ENCODE results near the gene OXER1.
A peak's percentile ranks its signal among the peaks of the same experiment; 100 is the strongest.

The OXER1 gene

DNA sequence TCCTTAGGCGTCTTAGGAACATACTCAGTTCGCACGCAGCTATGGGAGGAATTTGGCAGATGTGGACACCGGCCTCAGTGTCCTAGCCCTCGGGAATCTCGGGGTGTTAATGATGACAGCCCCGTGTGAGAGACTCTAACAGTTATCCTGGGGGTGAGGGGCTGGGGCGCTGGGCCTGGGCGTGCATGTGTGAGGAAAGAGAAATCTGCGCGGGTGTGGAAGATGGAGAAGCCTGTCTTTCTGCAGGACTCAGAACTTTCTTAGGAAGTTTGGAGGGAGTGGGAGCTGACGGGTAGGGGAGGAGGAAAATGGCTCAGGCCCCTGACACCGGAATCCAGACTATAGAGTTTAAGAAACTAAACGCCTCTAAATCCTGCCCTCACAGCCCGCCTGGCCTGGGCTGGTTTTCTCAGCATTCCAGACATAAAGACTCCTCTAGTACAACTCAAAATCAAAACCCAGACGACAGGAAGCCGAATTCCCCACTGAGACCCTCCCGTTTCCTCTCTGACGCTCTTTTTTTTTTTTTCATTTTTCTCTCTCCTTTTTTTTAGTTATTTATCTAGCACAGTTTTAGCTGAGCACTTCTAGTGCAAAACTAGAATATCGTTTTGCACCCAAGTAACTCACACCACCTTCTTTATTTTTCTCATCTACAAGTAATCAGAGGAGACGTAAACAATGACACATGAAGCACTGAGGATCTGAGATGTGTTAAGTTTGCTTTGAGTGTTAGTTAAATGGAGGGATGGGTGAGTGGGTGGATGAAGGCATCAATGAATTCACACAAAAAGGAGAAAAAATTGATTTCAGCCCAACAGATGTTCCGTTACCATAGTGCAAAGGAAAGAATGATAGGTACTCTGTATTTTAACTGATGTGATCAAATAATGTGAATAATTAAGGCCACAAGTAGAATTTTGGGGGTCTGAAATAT is 29.7 kb upstream of the OXER1 start:
- H4K12ac ChIP-seq (ENCODE audit: low read depth, low read length) = peak overlapping the region; percentile 67
- peak overlapping the region; percentile 83 for H4K91ac ChIP-seq (ENCODE audit: low read depth, low read length)
- peaks cover 19% of the 10 kb centered on the region for H3K79me1 ChIP-seq (ENCODE audit: low read length)
- H2AK5ac ChIP-seq (ENCODE audit: low read length) = peak overlapping the region; percentile 51
- no peaks in the 10 kb centered on the region for H3K27me3 ChIP-seq (ENCODE audit: insufficient read depth, low read length)
- peak overlapping the region; percentile 70 for H3K4me3 ChIP-seq (ENCODE audit: low read depth, low read length)
- H3K4me1 ChIP-seq (ENCODE audit: control insufficient read depth in 1 of 2, insufficient read depth in 2 of 2, low read length in 2 of 2) = peaks cover 6 to 15% of the 10 kb centered on the region in 2 experiments
- H2BK120ac ChIP-seq (ENCODE audit: insufficient read depth, low read length, poor library complexity) = peak overlapping the region; percentile 80
- H3K36me3 ChIP-seq (ENCODE audit: control insufficient read depth in 1 of 2, insufficient read depth in 2 of 2, low read length in 2 of 2) = peaks cover 0 to 6% of the 10 kb centered on the region in 2 experiments
- H3K18ac ChIP-seq (ENCODE audit: low read length) = peak overlapping the region; percentile 76
- peak overlapping the region; percentile 94 for H3K14ac ChIP-seq (ENCODE audit: low read length)
- H3K9ac ChIP-seq (ENCODE audit: low read length) = peak overlapping the region; percentile 90
- peak overlapping the region; percentile 99 for H3K27ac ChIP-seq (ENCODE audit: low read depth, low read length)
- peak overlapping the region; percentile 4 for H3K4ac ChIP-seq (ENCODE audit: low read depth, low read length)
- H2BK12ac ChIP-seq (ENCODE audit: low read length) = no peak overlapping the region
- no peak overlapping the region for H3K23ac ChIP-seq (ENCODE audit: low read length)
- H2BK5ac ChIP-seq (ENCODE audit: low read depth, low read length, poor library complexity) = peak overlapping the region; percentile 68
- H3K79me2 ChIP-seq (ENCODE audit: control insufficient read depth, insufficient read depth, low read length, poor library complexity) = no peaks in the 10 kb centered on the region
- peak overlapping the region; percentile 91 for H3K4me2 ChIP-seq (ENCODE audit: low read length)
- H3K9me3 ChIP-seq (ENCODE audit: insufficient read depth, low read depth, low read length) = no peaks in the 10 kb centered on the region
- H2AFZ ChIP-seq (ENCODE audit: insufficient read depth, low read length, poor library complexity) = peak overlapping the region; percentile 21
- peak overlapping the region; percentile 20 for H4K8ac ChIP-seq (ENCODE audit: low read depth, low read length)
- WGBS (ENCODE audit: extremely low coverage, insufficient coverage, insufficient read length) = no CpG with 5 or more reads among the region's 22 CpGs
- DNase-seq = no peak

DNA sequence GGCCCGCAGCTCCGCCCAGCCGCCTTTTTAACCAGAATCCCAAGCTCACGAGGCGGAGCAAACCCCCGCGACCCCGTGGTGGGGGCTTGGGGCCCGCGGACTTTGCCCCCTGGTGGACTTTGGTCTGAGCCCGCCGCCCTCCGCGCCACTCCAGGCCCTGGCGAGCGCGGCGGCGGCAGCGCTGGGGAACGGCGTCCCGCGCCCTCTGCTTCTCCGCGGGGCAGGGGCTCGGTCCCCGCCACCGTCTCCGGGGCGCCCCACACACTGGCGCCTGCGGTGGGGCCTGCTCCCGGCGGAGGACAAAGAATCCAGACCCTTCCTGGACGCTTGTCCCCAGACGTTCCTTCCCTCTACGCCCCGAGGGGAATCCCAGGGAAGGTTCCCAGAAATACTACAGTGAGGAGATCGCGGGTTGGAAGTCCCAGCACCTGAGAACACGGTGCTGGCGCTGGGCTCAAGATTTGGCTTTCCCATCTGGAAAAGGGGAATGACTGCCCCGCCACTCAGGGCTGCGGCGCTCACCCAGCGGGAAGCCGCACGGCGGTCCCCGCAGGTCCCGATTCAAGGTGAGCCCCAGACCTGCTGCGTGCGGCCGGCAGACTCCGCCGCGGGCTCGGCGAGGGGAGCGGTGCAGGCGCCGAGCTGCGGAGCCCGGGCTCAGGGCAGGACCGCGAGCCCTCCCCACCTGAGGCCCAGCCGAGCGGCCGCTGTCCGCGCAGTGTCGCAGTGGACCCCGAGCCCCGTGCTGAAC is 28.8 kb upstream of the OXER1 start, which contains the start of gene HAAO:
TSS of gene HAAO (minus strand) at position 1 of the 751 bp plus-strand sequence. CDS start 47 bp downstream, outside the sequence.
- H3K23ac ChIP-seq (ENCODE audit: low read length) = no peak within 1 kb of the TSS
- H4K12ac ChIP-seq (ENCODE audit: low read depth, low read length) = peak within 1 kb of the TSS; percentile 67
- peak within 1 kb of the TSS; percentile 80 for H2BK120ac ChIP-seq (ENCODE audit: insufficient read depth, low read length, poor library complexity)
- peak within 1 kb of the TSS; percentile 94 for H3K14ac ChIP-seq (ENCODE audit: low read length)
- WGBS (ENCODE audit: extremely low coverage, insufficient coverage, insufficient read length) = no CpG with 5 or more reads among the region's 75 CpGs
- peaks cover 3 to 6% of the 10 kb centered on the region in 2 experiments for H3K36me3 ChIP-seq (ENCODE audit: control insufficient read depth in 1 of 2, insufficient read depth in 2 of 2, low read length in 2 of 2)
- H3K18ac ChIP-seq (ENCODE audit: low read length) = peak within 1 kb of the TSS; percentile 76
- no peaks in the 10 kb centered on the region for H3K9me3 ChIP-seq (ENCODE audit: insufficient read depth, low read depth, low read length)
- peak within 1 kb of the TSS; percentile 21 for H2AFZ ChIP-seq (ENCODE audit: insufficient read depth, low read length, poor library complexity)
- no peaks in the 10 kb centered on the region for H3K79me2 ChIP-seq (ENCODE audit: control insufficient read depth, insufficient read depth, low read length, poor library complexity)
- H2BK5ac ChIP-seq (ENCODE audit: low read depth, low read length, poor library complexity) = peak within 1 kb of the TSS; percentile 68
- H3K4me3 ChIP-seq (ENCODE audit: low read depth, low read length) = peak within 1 kb of the TSS; percentile 70
- H3K9ac ChIP-seq (ENCODE audit: low read length) = peak within 1 kb of the TSS; percentile 90
- peak within 1 kb of the TSS; percentile 20 for H4K8ac ChIP-seq (ENCODE audit: low read depth, low read length)
- H3K4ac ChIP-seq (ENCODE audit: low read depth, low read length) = peak within 1 kb of the TSS; percentile 4
- peak within 1 kb of the TSS; percentile 34 for H2BK12ac ChIP-seq (ENCODE audit: low read length)
- peak within 1 kb of the TSS; percentile 83 for H4K91ac ChIP-seq (ENCODE audit: low read depth, low read length)
- peaks cover 19% of the 10 kb centered on the region for H3K79me1 ChIP-seq (ENCODE audit: low read length)
- peaks cover 6 to 15% of the 10 kb centered on the region in 2 experiments for H3K4me1 ChIP-seq (ENCODE audit: control insufficient read depth in 1 of 2, insufficient read depth in 2 of 2, low read length in 2 of 2)
- H2AK5ac ChIP-seq (ENCODE audit: low read length) = peak within 1 kb of the TSS; percentile 51
- no peaks in the 10 kb centered on the region for H3K27me3 ChIP-seq (ENCODE audit: insufficient read depth, low read length)
- peak in 1 of 2 donors; percentile 19 for DNase-seq
- peak within 1 kb of the TSS; percentile 91 for H3K4me2 ChIP-seq (ENCODE audit: low read length)
- H3K27ac ChIP-seq (ENCODE audit: low read depth, low read length) = peak within 1 kb of the TSS; percentile 99

DNA sequence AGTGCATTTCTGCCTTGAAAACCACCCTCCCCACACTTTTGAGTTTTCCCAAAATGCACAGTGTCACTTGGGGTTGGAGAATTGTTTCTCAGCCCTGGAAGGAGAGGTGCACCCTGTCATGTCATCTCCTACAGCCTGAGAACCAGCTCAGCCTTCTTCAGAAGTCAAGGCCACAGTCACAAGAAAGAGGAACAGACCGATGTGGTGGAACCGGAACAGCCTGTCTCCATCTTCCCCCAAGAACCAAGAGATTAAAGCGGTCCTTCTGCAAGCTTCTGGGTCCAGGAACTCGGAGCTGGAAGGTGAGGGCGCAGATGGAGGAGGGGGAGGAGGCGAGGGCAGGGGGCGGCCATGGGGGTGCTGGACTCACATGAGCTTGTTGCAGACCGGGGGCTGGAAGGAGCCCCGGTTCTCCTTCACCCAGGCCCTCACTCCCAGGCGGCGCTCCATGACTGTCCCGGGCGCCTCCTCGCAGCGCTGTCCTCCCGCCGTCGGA is 28.2 kb upstream of the OXER1 start:
- H2BK5ac ChIP-seq (ENCODE audit: low read depth, low read length, poor library complexity) = peak overlapping the region; percentile 68
- H3K18ac ChIP-seq (ENCODE audit: low read length) = peak overlapping the region; percentile 76
- no peak overlapping the region for H3K4ac ChIP-seq (ENCODE audit: low read depth, low read length)
- H2AFZ ChIP-seq (ENCODE audit: insufficient read depth, low read length, poor library complexity) = no peak overlapping the region
- peak overlapping the region; percentile 99 for H3K27ac ChIP-seq (ENCODE audit: low read depth, low read length)
- H2AK5ac ChIP-seq (ENCODE audit: low read length) = no peak overlapping the region
- H3K4me1 ChIP-seq (ENCODE audit: control insufficient read depth in 1 of 2, insufficient read depth in 2 of 2, low read length in 2 of 2) = peaks cover 6 to 15% of the 10 kb centered on the region in 2 experiments
- peak overlapping the region; percentile 70 for H3K4me3 ChIP-seq (ENCODE audit: low read depth, low read length)
- WGBS (ENCODE audit: extremely low coverage, insufficient coverage, insufficient read length) = no CpG with 5 or more reads among the region's 18 CpGs
- peaks cover 19% of the 10 kb centered on the region for H3K79me1 ChIP-seq (ENCODE audit: low read length)
- no peaks in the 10 kb centered on the region for H3K79me2 ChIP-seq (ENCODE audit: control insufficient read depth, insufficient read depth, low read length, poor library complexity)
- peak overlapping the region; percentile 91 for H3K4me2 ChIP-seq (ENCODE audit: low read length)
- peak overlapping the region; percentile 83 for H4K91ac ChIP-seq (ENCODE audit: low read depth, low read length)
- no peak overlapping the region for H3K23ac ChIP-seq (ENCODE audit: low read length)
- no peaks in the 10 kb centered on the region for H3K27me3 ChIP-seq (ENCODE audit: insufficient read depth, low read length)
- peak overlapping the region; percentile 67 for H4K12ac ChIP-seq (ENCODE audit: low read depth, low read length)
- no peak overlapping the region for H2BK12ac ChIP-seq (ENCODE audit: low read length)
- H2BK120ac ChIP-seq (ENCODE audit: insufficient read depth, low read length, poor library complexity) = peak overlapping the region; percentile 80
- peak in 1 of 2 donors; percentile 27 for DNase-seq
- H3K9ac ChIP-seq (ENCODE audit: low read length) = no peak overlapping the region
- peaks cover 5 to 6% of the 10 kb centered on the region in 2 experiments for H3K36me3 ChIP-seq (ENCODE audit: control insufficient read depth in 1 of 2, insufficient read depth in 2 of 2, low read length in 2 of 2)
- peak overlapping the region; percentile 20 for H4K8ac ChIP-seq (ENCODE audit: low read depth, low read length)
- H3K9me3 ChIP-seq (ENCODE audit: insufficient read depth, low read depth, low read length) = no peaks in the 10 kb centered on the region
- peak overlapping the region; percentile 23 for H3K14ac ChIP-seq (ENCODE audit: low read length)

DNA sequence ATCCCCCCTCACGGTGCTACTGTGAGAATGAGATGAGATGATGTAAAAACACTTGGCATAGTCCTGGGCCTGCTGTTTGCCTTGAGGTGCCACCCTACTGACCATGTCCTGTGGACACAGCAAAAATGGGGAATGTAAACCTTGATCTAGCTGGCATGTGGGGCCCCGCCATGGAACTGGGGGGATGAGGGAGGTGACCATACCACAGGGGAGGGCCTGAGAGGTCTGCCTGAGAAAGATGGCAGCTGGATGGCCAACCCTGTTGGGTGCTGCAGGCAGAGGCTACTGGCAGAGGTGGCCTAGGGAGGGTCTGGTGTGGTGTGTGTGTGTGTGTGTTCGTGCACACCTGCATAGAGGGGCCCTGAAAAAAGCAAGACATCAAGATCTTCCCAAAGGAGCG is 27.7 kb upstream of the OXER1 start:
- Histone ChIP-seq H3K79me1 (ENCODE audit: low read length) (peaks cover 19% of the 10 kb centered on the region), H3K4me1 (ENCODE audit: control insufficient read depth in 1 of 2, insufficient read depth in 2 of 2, low read length in 2 of 2) (peaks cover 10 to 19% of the 10 kb centered on the region in 2 experiments), H2BK12ac (ENCODE audit: low read length) (no peak overlapping the region), H4K12ac (ENCODE audit: low read depth, low read length) (no peak overlapping the region), H3K27me3 (ENCODE audit: insufficient read depth, low read length) (no peaks in the 10 kb centered on the region), H3K4me3 (ENCODE audit: low read depth, low read length) (peak overlapping the region; percentile 5), H3K23ac (ENCODE audit: low read length) (no peak overlapping the region), H2BK5ac (ENCODE audit: low read depth, low read length, poor library complexity) (no peak overlapping the region), H3K4me2 (ENCODE audit: low read length) (peak overlapping the region; percentile 91), H3K79me2 (ENCODE audit: control insufficient read depth, insufficient read depth, low read length, poor library complexity) (no peaks in the 10 kb centered on the region), H2AK5ac (ENCODE audit: low read length) (no peak overlapping the region), H2AFZ (ENCODE audit: insufficient read depth, low read length, poor library complexity) (no peak overlapping the region), H2BK120ac (ENCODE audit: insufficient read depth, low read length, poor library complexity) (no peak overlapping the region), H3K18ac (ENCODE audit: low read length) (no peak overlapping the region), H3K27ac (ENCODE audit: low read depth, low read length) (peak overlapping the region; percentile 99), H3K9ac (ENCODE audit: low read length) (no peak overlapping the region), H4K91ac (ENCODE audit: low read depth, low read length) (no peak overlapping the region), H3K36me3 (ENCODE audit: control insufficient read depth in 1 of 2, insufficient read depth in 2 of 2, low read length in 2 of 2) (peaks cover 5 to 6% of the 10 kb centered on the region in 2 experiments), H3K9me3 (ENCODE audit: insufficient read depth, low read depth, low read length) (peaks cover 2% of the 10 kb centered on the region), H3K14ac (ENCODE audit: low read length) (peak overlapping the region; percentile 23), H4K8ac (ENCODE audit: low read depth, low read length) (no peak overlapping the region), H3K4ac (ENCODE audit: low read depth, low read length) (no peak overlapping the region)
- no peak for DNase-seq
- no CpG with 5 or more reads among the region's 4 CpGs for WGBS (ENCODE audit: extremely low coverage, insufficient coverage, insufficient read length)

Measured in trophoblast cell (in vitro differentiated cells and primary cell).